ENCODE data around the gene IL17B. TPM values are rescaled to one million over a fixed set of nuclear protein-coding genes. Genes with fewer than 3 reads are reported as not detected.

IL17B gene
- total and polyA plus RNA-seq, 2 experiments from 2014 or later = not detected

DNA sequence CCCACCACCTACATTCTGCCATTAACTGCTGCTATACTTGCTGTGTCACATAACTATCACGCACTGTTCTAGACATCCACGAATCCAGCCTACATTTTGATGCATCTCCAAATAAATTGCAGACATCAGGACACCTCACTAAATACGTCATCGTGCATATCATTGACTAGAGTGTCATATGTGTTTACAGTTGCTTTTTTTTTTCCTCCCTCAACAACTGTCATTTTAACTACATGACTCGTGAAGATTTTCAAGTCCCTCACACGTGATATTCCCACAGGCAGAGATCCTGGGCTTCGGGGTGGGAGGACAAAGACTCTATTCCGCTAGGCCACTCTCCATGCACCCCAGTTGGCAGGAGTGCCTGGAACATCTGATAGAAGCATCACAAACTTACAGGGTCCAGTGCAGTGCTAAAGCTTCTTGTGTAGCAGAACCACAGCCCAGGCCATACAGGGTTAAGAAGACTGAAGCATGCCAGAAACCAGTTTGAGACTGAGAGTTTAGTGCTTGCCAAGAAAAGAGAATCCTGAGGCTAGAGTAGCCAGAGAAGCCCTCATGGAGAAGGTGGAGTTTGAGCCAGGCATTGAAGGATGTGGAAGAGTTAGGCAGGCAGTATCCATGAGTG lies 20.1 kb downstream of the IL17B start:
- Histone ChIP-seq H3K9me2 (ENCODE audit: insufficient read depth) (no peaks in the 10 kb centered on the region), H3K27ac (ENCODE audit: low read depth) (no peak overlapping the region), H3K4me3 (peak overlapping the region; percentile 90; the same call in 1 of the 2 replicates), H2AFZ (no peak overlapping the region), H4K20me1 (replicated peaks; ENCODE audit: insufficient read depth) (no peaks in the 10 kb centered on the region; the same call in 1 of the 2 replicates), H3K27me3 (ENCODE audit: insufficient read depth) (no peaks in the 10 kb centered on the region), H3K4me1 (ENCODE audit: insufficient read depth) (peaks cover 12% of the 10 kb centered on the region), H3K36me3 (ENCODE audit: insufficient read depth) (0 out of 2 replicates have a peak, but pooled peaks cover 2% of the 10 kb centered on the region), H3F3A (replicated peaks; ENCODE audit: low read depth) (no peaks in the 10 kb centered on the region), H3K79me2 (replicated peaks; ENCODE audit: insufficient read depth) (peaks cover 15% of the 10 kb centered on the region; the same call in 1 of the 2 replicates), H3K4me2 (peak overlapping the region; percentile 92)
- no peak overlapping the region for H3K27ac Mint-ChIP-seq
- H3K27me3 Mint-ChIP-seq (ENCODE audit: insufficient read depth, low read depth, poor library complexity) = peaks cover 4% of the 10 kb centered on the region
- H3K4me3 Mint-ChIP-seq = peak overlapping the region; percentile 96
- ATAC-seq = no peak
- peaks cover 23% of the 10 kb centered on the region for H3K36me3 Mint-ChIP-seq (ENCODE audit: low read depth)
- no peak for DNase-seq (ENCODE audit: low spot score)
- TF ChIP-seq EZH2 (IDR thresholded peaks at IDR 0.05; ENCODE audit: low read depth, unreplicated experiment) = no peak
- TF ChIP-seq STAT1 (IDR thresholded peaks at IDR 0.05; ENCODE audit: unreplicated experiment) = no peak
- TF ChIP-seq POLR2AphosphoS5 (IDR thresholded peaks at IDR 0.05; ENCODE audit: low read depth) = no peak
- TF ChIP-seq, protein P1, sequence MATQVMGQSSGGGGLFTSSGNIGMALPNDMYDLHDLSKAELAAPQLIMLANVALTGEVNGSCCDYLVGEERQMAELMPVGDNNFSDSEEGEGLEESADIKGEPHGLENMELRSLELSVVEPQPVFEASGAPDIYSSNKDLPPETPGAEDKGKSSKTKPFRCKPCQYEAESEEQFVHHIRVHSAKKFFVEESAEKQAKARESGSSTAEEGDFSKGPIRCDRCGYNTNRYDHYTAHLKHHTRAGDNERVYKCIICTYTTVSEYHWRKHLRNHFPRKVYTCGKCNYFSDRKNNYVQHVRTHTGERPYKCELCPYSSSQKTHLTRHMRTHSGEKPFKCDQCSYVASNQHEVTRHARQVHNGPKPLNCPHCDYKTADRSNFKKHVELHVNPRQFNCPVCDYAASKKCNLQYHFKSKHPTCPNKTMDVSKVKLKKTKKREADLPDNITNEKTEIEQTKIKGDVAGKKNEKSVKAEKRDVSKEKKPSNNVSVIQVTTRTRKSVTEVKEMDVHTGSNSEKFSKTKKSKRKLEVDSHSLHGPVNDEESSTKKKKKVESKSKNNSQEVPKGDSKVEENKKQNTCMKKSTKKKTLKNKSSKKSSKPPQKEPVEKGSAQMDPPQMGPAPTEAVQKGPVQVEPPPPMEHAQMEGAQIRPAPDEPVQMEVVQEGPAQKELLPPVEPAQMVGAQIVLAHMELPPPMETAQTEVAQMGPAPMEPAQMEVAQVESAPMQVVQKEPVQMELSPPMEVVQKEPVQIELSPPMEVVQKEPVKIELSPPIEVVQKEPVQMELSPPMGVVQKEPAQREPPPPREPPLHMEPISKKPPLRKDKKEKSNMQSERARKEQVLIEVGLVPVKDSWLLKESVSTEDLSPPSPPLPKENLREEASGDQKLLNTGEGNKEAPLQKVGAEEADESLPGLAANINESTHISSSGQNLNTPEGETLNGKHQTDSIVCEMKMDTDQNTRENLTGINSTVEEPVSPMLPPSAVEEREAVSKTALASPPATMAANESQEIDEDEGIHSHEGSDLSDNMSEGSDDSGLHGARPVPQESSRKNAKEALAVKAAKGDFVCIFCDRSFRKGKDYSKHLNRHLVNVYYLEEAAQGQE (IDR thresholded peaks at IDR 0.05; ENCODE audit: unreplicated experiment) = no peak
- TF ChIP-seq, protein P2, sequence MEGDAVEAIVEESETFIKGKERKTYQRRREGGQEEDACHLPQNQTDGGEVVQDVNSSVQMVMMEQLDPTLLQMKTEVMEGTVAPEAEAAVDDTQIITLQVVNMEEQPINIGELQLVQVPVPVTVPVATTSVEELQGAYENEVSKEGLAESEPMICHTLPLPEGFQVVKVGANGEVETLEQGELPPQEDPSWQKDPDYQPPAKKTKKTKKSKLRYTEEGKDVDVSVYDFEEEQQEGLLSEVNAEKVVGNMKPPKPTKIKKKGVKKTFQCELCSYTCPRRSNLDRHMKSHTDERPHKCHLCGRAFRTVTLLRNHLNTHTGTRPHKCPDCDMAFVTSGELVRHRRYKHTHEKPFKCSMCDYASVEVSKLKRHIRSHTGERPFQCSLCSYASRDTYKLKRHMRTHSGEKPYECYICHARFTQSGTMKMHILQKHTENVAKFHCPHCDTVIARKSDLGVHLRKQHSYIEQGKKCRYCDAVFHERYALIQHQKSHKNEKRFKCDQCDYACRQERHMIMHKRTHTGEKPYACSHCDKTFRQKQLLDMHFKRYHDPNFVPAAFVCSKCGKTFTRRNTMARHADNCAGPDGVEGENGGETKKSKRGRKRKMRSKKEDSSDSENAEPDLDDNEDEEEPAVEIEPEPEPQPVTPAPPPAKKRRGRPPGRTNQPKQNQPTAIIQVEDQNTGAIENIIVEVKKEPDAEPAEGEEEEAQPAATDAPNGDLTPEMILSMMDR (conservative IDR thresholded peaks at IDR 0.05; ENCODE audit: low read depth in 2 of 2) = no peak
- TF ChIP-seq, protein P3, sequence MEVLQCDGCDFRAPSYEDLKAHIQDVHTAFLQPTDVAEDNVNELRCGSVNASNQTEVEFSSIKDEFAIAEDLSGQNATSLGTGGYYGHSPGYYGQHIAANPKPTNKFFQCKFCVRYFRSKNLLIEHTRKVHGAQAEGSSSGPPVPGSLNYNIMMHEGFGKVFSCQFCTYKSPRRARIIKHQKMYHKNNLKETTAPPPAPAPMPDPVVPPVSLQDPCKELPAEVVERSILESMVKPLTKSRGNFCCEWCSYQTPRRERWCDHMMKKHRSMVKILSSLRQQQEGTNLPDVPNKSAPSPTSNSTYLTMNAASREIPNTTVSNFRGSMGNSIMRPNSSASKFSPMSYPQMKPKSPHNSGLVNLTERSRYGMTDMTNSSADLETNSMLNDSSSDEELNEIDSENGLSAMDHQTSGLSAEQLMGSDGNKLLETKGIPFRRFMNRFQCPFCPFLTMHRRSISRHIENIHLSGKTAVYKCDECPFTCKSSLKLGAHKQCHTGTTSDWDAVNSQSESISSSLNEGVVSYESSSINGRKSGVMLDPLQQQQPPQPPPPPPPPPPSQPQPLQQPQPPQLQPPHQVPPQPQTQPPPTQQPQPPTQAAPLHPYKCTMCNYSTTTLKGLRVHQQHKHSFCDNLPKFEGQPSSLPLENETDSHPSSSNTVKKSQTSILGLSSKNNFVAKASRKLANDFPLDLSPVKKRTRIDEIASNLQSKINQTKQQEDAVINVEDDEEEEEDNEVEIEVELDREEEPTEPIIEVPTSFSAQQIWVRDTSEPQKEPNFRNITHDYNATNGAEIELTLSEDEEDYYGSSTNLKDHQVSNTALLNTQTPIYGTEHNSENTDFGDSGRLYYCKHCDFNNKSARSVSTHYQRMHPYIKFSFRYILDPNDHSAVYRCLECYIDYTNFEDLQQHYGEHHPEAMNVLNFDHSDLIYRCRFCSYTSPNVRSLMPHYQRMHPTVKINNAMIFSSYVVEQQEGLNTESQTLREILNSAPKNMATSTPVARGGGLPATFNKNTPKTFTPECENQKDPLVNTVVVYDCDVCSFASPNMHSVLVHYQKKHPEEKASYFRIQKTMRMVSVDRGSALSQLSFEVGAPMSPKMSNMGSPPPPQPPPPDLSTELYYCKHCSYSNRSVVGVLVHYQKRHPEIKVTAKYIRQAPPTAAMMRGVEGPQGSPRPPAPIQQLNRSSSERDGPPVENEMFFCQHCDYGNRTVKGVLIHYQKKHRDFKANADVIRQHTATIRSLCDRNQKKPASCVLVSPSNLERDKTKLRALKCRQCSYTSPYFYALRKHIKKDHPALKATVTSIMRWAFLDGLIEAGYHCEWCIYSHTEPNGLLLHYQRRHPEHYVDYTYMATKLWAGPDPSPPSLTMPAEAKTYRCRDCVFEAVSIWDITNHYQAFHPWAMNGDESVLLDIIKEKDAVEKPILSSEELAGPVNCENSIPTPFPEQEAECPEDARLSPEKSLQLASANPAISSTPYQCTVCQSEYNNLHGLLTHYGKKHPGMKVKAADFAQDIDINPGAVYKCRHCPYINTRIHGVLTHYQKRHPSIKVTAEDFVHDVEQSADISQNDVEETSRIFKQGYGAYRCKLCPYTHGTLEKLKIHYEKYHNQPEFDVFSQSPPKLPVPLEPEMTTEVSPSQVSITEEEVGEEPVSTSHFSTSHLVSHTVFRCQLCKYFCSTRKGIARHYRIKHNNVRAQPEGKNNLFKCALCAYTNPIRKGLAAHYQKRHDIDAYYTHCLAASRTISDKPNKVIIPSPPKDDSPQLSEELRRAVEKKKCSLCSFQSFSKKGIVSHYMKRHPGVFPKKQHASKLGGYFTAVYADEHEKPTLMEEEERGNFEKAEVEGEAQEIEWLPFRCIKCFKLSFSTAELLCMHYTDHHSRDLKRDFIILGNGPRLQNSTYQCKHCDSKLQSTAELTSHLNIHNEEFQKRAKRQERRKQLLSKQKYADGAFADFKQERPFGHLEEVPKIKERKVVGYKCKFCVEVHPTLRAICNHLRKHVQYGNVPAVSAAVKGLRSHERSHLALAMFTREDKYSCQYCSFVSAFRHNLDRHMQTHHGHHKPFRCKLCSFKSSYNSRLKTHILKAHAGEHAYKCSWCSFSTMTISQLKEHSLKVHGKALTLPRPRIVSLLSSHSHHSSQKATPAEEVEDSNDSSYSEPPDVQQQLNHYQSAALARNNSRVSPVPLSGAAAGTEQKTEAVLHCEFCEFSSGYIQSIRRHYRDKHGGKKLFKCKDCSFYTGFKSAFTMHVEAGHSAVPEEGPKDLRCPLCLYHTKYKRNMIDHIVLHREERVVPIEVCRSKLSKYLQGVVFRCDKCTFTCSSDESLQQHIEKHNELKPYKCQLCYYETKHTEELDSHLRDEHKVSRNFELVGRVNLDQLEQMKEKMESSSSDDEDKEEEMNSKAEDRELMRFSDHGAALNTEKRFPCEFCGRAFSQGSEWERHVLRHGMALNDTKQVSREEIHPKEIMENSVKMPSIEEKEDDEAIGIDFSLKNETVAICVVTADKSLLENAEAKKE (CRISPR knock-in tag; IDR thresholded peaks at IDR 0.05) = no peak
- H3K4me1 Mint-ChIP-seq = peaks cover 9% of the 10 kb centered on the region
- no peaks in the 10 kb centered on the region for H3K9me3 Mint-ChIP-seq

Measured in GM23338 (cell line).